Ishikawa (cell line): ENCODE measurements around the gene LSM10.

Experiments
- CEBPB ChIP-seq: IDR thresholded peaks from 2 replicates; pipeline ENCODE4 v1.6.1; 2012
- CREB1 ChIP-seq: IDR thresholded peaks from 2 replicates; pipeline ENCODE4 v1.6.1; 2012; ENCODE audit warnings: low read depth
- EGR1 ChIP-seq: IDR thresholded peaks from 2 replicates; pipeline ENCODE4 v1.6.1; 2012
- EP300 ChIP-seq: IDR thresholded peaks from 2 replicates; pipeline ENCODE4 v1.6.1; 2012; ENCODE audit warnings: borderline replicate concordance
- FOXM1 ChIP-seq: IDR thresholded peaks from 2 replicates; pipeline ENCODE4 v1.6.1; 2012; ENCODE audit warnings: low read depth, borderline replicate concordance
- NFIC ChIP-seq: IDR thresholded peaks from 2 replicates; pipeline ENCODE4 v1.6.1; 2012
- RAD21 ChIP-seq: IDR thresholded peaks from 2 replicates; pipeline ENCODE4 v1.6.1; 2012; ENCODE audit warnings: low read depth
- TAF1 ChIP-seq: IDR thresholded peaks from 2 replicates; pipeline ENCODE4 v1.6.1; 2012; ENCODE audit warnings: low read depth, mild to moderate bottlenecking
- TCF12 ChIP-seq: IDR thresholded peaks from 2 replicates; pipeline ENCODE4 v1.6.1; 2012; ENCODE audit warnings: low read depth
- TEAD4 ChIP-seq: IDR thresholded peaks from 2 replicates; pipeline ENCODE4 v1.6.1; 2012
- USF1 ChIP-seq: IDR thresholded peaks from 2 replicates; pipeline ENCODE4 v1.6.1; 2012
- YY1 ChIP-seq: IDR thresholded peaks from 2 replicates; pipeline ENCODE4 v1.6.1; 2012; ENCODE audit warnings: low read depth
- ZBTB7A ChIP-seq: IDR thresholded peaks from 2 replicates; pipeline ENCODE4 v1.6.1; 2012; ENCODE audit warnings: low read depth
- TF ChIP-seq, protein P1 (sequence below): IDR thresholded peaks from 2 replicates; pipeline ENCODE4 v1.6.1; 2012
- TF ChIP-seq, protein P2 (sequence below): IDR thresholded peaks from 2 replicates; pipeline ENCODE4 v1.6.1; 2012; ENCODE audit warnings: low read depth, mild to moderate bottlenecking

Gene LSM10

DNA sequence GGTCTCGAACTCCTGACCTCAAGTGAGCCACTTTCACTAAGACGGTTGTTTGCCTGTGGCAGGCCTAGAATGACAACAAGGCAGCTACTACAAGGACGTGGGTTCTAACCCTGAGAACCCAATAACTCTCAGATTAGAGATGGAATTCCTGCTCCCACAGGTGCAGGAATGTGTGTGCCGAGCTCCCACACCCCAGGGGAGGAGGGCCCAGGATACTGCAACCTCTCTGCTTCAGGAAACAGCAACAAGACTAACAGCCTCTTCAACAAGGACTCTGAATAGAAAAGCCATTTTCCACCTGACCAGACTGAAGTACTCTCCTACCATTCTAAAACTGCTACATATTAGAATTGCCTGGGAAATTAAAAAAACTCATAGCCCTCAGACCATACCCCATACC lies 4.9 kb downstream of the LSM10 start:
- no peak for TF ChIP-seq ZBTB7A
- no peak for TF ChIP-seq TCF12
- no peak for TF ChIP-seq NFIC

GRCh38 chr1:36391271-36391670 lies 6.4 kb downstream of the LSM10 start:
- TF ChIP-seq CEBPB (no peak), USF1 (no peak), FOXM1 (no peak), TCF12 (no peak), TEAD4 (no peak), CREB1 (no peak), YY1 (no peak), ZBTB7A (no peak), TAF1 (no peak), RAD21 (no peak), EGR1 (no peak), NFIC (no peak), EP300 (no peak)
- TF ChIP-seq, protein P1, sequence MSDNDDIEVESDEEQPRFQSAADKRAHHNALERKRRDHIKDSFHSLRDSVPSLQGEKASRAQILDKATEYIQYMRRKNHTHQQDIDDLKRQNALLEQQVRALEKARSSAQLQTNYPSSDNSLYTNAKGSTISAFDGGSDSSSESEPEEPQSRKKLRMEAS: no peak
- TF ChIP-seq, protein P2, sequence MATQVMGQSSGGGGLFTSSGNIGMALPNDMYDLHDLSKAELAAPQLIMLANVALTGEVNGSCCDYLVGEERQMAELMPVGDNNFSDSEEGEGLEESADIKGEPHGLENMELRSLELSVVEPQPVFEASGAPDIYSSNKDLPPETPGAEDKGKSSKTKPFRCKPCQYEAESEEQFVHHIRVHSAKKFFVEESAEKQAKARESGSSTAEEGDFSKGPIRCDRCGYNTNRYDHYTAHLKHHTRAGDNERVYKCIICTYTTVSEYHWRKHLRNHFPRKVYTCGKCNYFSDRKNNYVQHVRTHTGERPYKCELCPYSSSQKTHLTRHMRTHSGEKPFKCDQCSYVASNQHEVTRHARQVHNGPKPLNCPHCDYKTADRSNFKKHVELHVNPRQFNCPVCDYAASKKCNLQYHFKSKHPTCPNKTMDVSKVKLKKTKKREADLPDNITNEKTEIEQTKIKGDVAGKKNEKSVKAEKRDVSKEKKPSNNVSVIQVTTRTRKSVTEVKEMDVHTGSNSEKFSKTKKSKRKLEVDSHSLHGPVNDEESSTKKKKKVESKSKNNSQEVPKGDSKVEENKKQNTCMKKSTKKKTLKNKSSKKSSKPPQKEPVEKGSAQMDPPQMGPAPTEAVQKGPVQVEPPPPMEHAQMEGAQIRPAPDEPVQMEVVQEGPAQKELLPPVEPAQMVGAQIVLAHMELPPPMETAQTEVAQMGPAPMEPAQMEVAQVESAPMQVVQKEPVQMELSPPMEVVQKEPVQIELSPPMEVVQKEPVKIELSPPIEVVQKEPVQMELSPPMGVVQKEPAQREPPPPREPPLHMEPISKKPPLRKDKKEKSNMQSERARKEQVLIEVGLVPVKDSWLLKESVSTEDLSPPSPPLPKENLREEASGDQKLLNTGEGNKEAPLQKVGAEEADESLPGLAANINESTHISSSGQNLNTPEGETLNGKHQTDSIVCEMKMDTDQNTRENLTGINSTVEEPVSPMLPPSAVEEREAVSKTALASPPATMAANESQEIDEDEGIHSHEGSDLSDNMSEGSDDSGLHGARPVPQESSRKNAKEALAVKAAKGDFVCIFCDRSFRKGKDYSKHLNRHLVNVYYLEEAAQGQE: no peak

- TF ChIP-seq CEBPB (no peak), RAD21 (no peak), TEAD4 (no peak), USF1 (no peak), EGR1 (no peak), FOXM1 (no peak), ZBTB7A (no peak), YY1 (no peak), CREB1 (no peak), EP300 (no peak)
- TF ChIP-seq, protein P1: no peak
- TF ChIP-seq, protein P2: no peak
Observed at GRCh38 chr1:36390411-36390810, 7.3 kb downstream of the LSM10 start.

- TF ChIP-seq RAD21 (no peak), USF1 (no peak), EP300 (no peak), CEBPB (no peak), TCF12 (no peak), TEAD4 (no peak), TAF1 (no peak), EGR1 (no peak), CREB1 (no peak), NFIC (no peak)
Observed at GRCh38 chr1:36389999-36390398, 7.7 kb downstream of the LSM10 start.

GRCh38 chr1:36389261-36389660 lies 8.4 kb downstream of the LSM10 start:
- TF ChIP-seq NFIC (no peak), CREB1 (no peak), TEAD4 (no peak), USF1 (no peak), CEBPB (no peak), ZBTB7A (no peak), TAF1 (no peak), EP300 (no peak), RAD21 (no peak), TCF12 (no peak), YY1 (no peak), EGR1 (no peak), FOXM1 (no peak)
- TF ChIP-seq, protein P2: no peak
- TF ChIP-seq, protein P1: no peak
